Liver (tissue), 9 donors: ENCODE data around the gene JAML. TPM values are rescaled to one million over a fixed set of nuclear protein-coding genes. Genes with fewer than 3 reads are reported as not detected.

Experiments used
- DNase-seq: peaks from one replicate; pipeline ENCODE4 v3.0.0-alpha.2; 2017; ENCODE audit warnings: low spot score
- H3K27ac ChIP-seq, 2 donors: one replicate each; pipeline ENCODE4 v1.7.0; 2013; ENCODE audit warnings: inconsistent platforms in 2 of 2, low read length in 2 of 2, control low read depth in 1 of 2, low read depth in 1 of 2, mild to moderate bottlenecking in 1 of 2
- H3K27me3 ChIP-seq, 4 donors: one replicate each; pipeline versions ENCODE4 v1.6.1 to v1.7.0; 2013; ENCODE audit warnings: low read length in 3 of 4, inconsistent platforms in 1 of 4, mild to moderate bottlenecking in 1 of 4, moderate library complexity in 1 of 4; ENCODE audit not compliant: control insufficient read depth in 4 of 4, insufficient read depth in 4 of 4
- H3K36me3 ChIP-seq, 4 donors: one replicate each; pipeline versions ENCODE4 v1.6.1 to v1.7.0; 2013; ENCODE audit warnings: low read length in 3 of 4, mild to moderate bottlenecking in 3 of 4, low read depth in 1 of 4, moderate library complexity in 1 of 4; ENCODE audit not compliant: control insufficient read depth in 4 of 4, insufficient read depth in 3 of 4
- H3K4me1 ChIP-seq, 4 donors: one replicate each; pipeline versions ENCODE4 v1.6.1 to v1.7.0; 2013; ENCODE audit warnings: low read length in 3 of 4, mild to moderate bottlenecking in 3 of 4, moderate library complexity in 1 of 4; ENCODE audit not compliant: control insufficient read depth in 4 of 4, insufficient read depth in 4 of 4
- H3K4me3 ChIP-seq, 3 donors: one replicate each; pipeline versions ENCODE4 v1.6.1 to v1.7.0; 2013; ENCODE audit warnings: low read length in 3 of 3, control low read depth in 1 of 3, low read depth in 1 of 3, mild to moderate bottlenecking in 1 of 3
- H3K9ac ChIP-seq, 2 donors: one replicate each; pipeline ENCODE4 v1.7.0; 2013; ENCODE audit warnings: low read length in 2 of 2, mild to moderate bottlenecking in 2 of 2, moderate library complexity in 2 of 2, control low read depth in 1 of 2, low read depth in 1 of 2
- H3K9me3 ChIP-seq, 4 donors: one replicate each; pipeline versions ENCODE4 v1.6.1 to v1.7.0; 2013; ENCODE audit warnings: low read length in 3 of 4; ENCODE audit not compliant: control insufficient read depth in 4 of 4
- EGR1 ChIP-seq, 2 donors: IDR thresholded peaks; 2 replicates each; pipeline ENCODE4 v1.6.1; 2016 to 2018; ENCODE audit warnings: antibody characterized with exemption in 2 of 2, low read depth in 2 of 2
- FOXA1 ChIP-seq: IDR thresholded peaks from 2 replicates; pipeline ENCODE4 v1.6.1; 2016; ENCODE audit warnings: antibody characterized with exemption
- FOXA2 ChIP-seq: IDR thresholded peaks from 2 replicates; pipeline ENCODE4 v1.6.1; 2016; ENCODE audit warnings: antibody characterized with exemption
- GABPA ChIP-seq, 2 donors: IDR thresholded peaks in 1 of 2; conservative IDR thresholded peaks in 1 of 2; 2 replicates each; pipeline ENCODE4 v1.6.1; 2016; ENCODE audit warnings: antibody characterized with exemption in 2 of 2, mild to moderate bottlenecking in 1 of 2, moderate library complexity in 1 of 2
- HNF4A ChIP-seq, 2 donors: conservative IDR thresholded peaks; 2 replicates each; pipeline ENCODE4 v1.6.1; 2016; ENCODE audit warnings: antibody characterized with exemption in 2 of 2, mild to moderate bottlenecking in 2 of 2
- HNF4G ChIP-seq: IDR thresholded peaks from 2 replicates; pipeline ENCODE4 v1.6.1; 2016; ENCODE audit warnings: antibody characterized with exemption
- JUND ChIP-seq, 2 donors: IDR thresholded peaks; 2 replicates each; pipeline ENCODE4 v1.6.1; 2016; ENCODE audit warnings: antibody characterized with exemption in 2 of 2
- RAD21 ChIP-seq, 2 donors: IDR thresholded peaks; 2 replicates each; pipeline ENCODE4 v1.6.1; 2016; ENCODE audit warnings: antibody characterized with exemption in 2 of 2, mild to moderate bottlenecking in 2 of 2
- RXRA ChIP-seq, 2 donors: IDR thresholded peaks; 2 replicates each; pipeline ENCODE4 v1.6.1; 2017 to 2018; ENCODE audit warnings: antibody characterized with exemption in 2 of 2, mild to moderate bottlenecking in 1 of 2
- SP1 ChIP-seq: IDR thresholded peaks from 2 replicates; pipeline ENCODE4 v1.6.1; 2018; ENCODE audit warnings: antibody characterized with exemption, mild to moderate bottlenecking
- TAF1 ChIP-seq: conservative IDR thresholded peaks from 2 replicates; pipeline ENCODE4 v1.6.1; 2016; ENCODE audit warnings: antibody characterized with exemption, mild to moderate bottlenecking
- YY1 ChIP-seq: IDR thresholded peaks from 2 replicates; pipeline ENCODE4 v1.6.1; 2016; ENCODE audit warnings: antibody characterized with exemption, mild to moderate bottlenecking
- WGBS: extraction: QIAGEN DNeasy Blood & Tissue Kit; methylation state at CpG from one replicate; pipeline ENCODE4 v1.1.7; 2013; 5-methylcytosine and 5-hydroxymethylcytosine counted together
- polyA plus RNA-seq, 2 donors: library from polyadenylated mRNA; stranded (reverse) in 1 of 2; unstranded in 1 of 2; fragments of 200-250 nt in 1 of 2; fragments of >200 nt in 1 of 2; fragmentation: Nextera tagmentation in 1 of 2; extraction: Ambion mirVana in 1 of 2; gene quantifications; one replicate each; pipeline versions ENCODE4 v1.2.1 to v1.2.3, GENCODE V29; 2013 to 2015
- total RNA-seq, 2 donors: library from RNA; depleted of rRNA; stranded (reverse); fragments of >200 nt; gene quantifications; one replicate each; pipeline ENCODE4 v1.2.3, GENCODE V29; 2014
- TF ChIP-seq, protein P1 (sequence below): IDR thresholded peaks from 2 replicates; pipeline ENCODE4 v1.6.1; 2016; ENCODE audit warnings: antibody characterized with exemption, mild to moderate bottlenecking
- TF ChIP-seq, protein P2 (sequence below): IDR thresholded peaks from 2 replicates; pipeline ENCODE4 v1.6.1; 2016; ENCODE audit warnings: antibody characterized with exemption
- TF ChIP-seq, protein P3 (sequence below): fragments of 150-350 bp; IDR thresholded peaks from 2 replicates; pipeline ENCODE4 v1.5.1; 2017; ENCODE audit warnings: improper control_type of control experiment, low read depth, low read length; ENCODE audit not compliant: missing input control
- TF ChIP-seq, protein P4 (sequence below): IDR thresholded peaks from 2 replicates; pipeline ENCODE4 v1.6.1; 2016; ENCODE audit warnings: antibody characterized with exemption
- TF ChIP-seq, protein P5 (sequence below): IDR thresholded peaks from 2 replicates; pipeline ENCODE4 v1.6.1; 2016; ENCODE audit warnings: antibody characterized with exemption
- donor health status: healthy.
- donor health status: healthy.
- donor health status: healthy.
- donor health status: healthy.
- donor health status: healthy.

The JAML gene
- total and polyA plus RNA-seq, 4 donors = 2.2 to 13.5 (median 6.5) TPM

DNA sequence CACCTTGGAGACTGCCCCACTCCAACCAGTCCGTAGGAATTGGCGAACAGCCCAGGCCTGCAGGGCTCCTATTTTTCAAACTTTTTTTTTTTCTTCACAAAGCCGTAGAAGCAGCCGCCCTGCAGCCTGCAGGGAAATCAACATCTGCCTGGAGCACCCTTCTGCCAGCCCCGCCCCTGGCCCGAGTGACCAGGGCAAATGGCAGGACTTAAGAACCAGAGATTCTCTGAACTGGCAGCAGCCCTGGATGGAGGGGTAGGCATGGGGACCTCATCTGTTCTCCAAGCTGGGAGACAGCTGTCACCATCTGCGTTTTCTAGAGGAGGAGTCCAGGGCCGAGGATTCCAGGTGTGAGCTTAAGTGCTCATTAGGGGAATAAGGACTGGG lies 53.9 kb downstream of the JAML start:
- Histone ChIP-seq H3K9ac (no peak overlapping the region), H3K27ac (no peak overlapping the region), H3K9me3 (no peaks in the 10 kb centered on the region), H3K27me3 (no peaks in the 10 kb centered on the region), H3K36me3 (no peaks in the 10 kb centered on the region), H3K4me3 (no peak overlapping the region), H3K4me1 (peaks cover 0 to 10% (median 5%) of the 10 kb centered on the region in 4 donors)
- TF ChIP-seq, protein P1, sequence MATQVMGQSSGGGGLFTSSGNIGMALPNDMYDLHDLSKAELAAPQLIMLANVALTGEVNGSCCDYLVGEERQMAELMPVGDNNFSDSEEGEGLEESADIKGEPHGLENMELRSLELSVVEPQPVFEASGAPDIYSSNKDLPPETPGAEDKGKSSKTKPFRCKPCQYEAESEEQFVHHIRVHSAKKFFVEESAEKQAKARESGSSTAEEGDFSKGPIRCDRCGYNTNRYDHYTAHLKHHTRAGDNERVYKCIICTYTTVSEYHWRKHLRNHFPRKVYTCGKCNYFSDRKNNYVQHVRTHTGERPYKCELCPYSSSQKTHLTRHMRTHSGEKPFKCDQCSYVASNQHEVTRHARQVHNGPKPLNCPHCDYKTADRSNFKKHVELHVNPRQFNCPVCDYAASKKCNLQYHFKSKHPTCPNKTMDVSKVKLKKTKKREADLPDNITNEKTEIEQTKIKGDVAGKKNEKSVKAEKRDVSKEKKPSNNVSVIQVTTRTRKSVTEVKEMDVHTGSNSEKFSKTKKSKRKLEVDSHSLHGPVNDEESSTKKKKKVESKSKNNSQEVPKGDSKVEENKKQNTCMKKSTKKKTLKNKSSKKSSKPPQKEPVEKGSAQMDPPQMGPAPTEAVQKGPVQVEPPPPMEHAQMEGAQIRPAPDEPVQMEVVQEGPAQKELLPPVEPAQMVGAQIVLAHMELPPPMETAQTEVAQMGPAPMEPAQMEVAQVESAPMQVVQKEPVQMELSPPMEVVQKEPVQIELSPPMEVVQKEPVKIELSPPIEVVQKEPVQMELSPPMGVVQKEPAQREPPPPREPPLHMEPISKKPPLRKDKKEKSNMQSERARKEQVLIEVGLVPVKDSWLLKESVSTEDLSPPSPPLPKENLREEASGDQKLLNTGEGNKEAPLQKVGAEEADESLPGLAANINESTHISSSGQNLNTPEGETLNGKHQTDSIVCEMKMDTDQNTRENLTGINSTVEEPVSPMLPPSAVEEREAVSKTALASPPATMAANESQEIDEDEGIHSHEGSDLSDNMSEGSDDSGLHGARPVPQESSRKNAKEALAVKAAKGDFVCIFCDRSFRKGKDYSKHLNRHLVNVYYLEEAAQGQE = no peak
- TF ChIP-seq EGR1 (IDR thresholded peaks at IDR 0.05; ENCODE audit: low read depth in 2 of 2) = no peak
- TF ChIP-seq, protein P2, sequence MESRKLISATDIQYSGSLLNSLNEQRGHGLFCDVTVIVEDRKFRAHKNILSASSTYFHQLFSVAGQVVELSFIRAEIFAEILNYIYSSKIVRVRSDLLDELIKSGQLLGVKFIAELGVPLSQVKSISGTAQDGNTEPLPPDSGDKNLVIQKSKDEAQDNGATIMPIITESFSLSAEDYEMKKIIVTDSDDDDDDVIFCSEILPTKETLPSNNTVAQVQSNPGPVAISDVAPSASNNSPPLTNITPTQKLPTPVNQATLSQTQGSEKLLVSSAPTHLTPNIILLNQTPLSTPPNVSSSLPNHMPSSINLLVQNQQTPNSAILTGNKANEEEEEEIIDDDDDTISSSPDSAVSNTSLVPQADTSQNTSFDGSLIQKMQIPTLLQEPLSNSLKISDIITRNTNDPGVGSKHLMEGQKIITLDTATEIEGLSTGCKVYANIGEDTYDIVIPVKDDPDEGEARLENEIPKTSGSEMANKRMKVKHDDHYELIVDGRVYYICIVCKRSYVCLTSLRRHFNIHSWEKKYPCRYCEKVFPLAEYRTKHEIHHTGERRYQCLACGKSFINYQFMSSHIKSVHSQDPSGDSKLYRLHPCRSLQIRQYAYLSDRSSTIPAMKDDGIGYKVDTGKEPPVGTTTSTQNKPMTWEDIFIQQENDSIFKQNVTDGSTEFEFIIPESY = no peak
- TF ChIP-seq JUND (IDR thresholded peaks at IDR 0.05) = no peak
- TF ChIP-seq FOXA2 = no peak
- no peak for TF ChIP-seq RAD21 (IDR thresholded peaks at IDR 0.05)
- TF ChIP-seq HNF4G = no peak
- TF ChIP-seq SP1 = no peak
- TF ChIP-seq, protein P3, sequence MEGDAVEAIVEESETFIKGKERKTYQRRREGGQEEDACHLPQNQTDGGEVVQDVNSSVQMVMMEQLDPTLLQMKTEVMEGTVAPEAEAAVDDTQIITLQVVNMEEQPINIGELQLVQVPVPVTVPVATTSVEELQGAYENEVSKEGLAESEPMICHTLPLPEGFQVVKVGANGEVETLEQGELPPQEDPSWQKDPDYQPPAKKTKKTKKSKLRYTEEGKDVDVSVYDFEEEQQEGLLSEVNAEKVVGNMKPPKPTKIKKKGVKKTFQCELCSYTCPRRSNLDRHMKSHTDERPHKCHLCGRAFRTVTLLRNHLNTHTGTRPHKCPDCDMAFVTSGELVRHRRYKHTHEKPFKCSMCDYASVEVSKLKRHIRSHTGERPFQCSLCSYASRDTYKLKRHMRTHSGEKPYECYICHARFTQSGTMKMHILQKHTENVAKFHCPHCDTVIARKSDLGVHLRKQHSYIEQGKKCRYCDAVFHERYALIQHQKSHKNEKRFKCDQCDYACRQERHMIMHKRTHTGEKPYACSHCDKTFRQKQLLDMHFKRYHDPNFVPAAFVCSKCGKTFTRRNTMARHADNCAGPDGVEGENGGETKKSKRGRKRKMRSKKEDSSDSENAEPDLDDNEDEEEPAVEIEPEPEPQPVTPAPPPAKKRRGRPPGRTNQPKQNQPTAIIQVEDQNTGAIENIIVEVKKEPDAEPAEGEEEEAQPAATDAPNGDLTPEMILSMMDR = no peak
- TF ChIP-seq RXRA (IDR thresholded peaks at IDR 0.05) = no peak
- no peak for TF ChIP-seq TAF1
- no peak for TF ChIP-seq HNF4A (conservative IDR thresholded peaks at IDR 0.05)
- TF ChIP-seq, protein P4, sequence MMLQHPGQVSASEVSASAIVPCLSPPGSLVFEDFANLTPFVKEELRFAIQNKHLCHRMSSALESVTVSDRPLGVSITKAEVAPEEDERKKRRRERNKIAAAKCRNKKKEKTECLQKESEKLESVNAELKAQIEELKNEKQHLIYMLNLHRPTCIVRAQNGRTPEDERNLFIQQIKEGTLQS = no peak
- no peak for TF ChIP-seq FOXA1
- no peak for TF ChIP-seq YY1
- no peak for TF ChIP-seq GABPA (IDR thresholded peaks at IDR 0.05 in 1 of 2, conservative IDR thresholded peaks at IDR 0.05 in 1 of 2)
- TF ChIP-seq, protein P5, sequence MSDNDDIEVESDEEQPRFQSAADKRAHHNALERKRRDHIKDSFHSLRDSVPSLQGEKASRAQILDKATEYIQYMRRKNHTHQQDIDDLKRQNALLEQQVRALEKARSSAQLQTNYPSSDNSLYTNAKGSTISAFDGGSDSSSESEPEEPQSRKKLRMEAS = no peak
- 53% methylated on average over 8 of the region's 8 CpGs for WGBS
- no peak for DNase-seq

DNA sequence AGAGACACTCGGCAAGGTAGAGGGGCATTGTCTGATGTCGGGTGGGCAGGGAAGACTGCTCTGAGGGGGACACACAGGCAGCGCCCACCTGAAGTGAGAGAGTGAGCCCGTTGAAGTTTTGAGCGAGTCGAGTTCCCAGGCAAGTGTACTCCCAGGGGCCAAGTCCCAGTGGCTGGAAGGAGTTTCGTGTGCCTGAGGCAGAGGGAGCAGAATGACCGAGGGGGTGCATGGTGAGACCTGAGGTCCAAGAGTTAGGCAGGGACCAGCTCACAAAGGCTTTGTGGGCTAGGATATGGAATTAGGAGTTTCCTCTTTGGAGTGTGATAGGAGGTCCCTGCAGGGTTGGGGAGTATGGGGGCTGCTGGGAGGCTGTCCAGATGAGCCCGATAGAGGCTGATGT lies 54.6 kb downstream of the JAML start:
- no peaks in the 10 kb centered on the region for H3K27me3 ChIP-seq
- no peak overlapping the region for H3K4me3 ChIP-seq
- DNase-seq = no peak
- no peak overlapping the region for H3K27ac ChIP-seq
- TF ChIP-seq, protein P4 = no peak
- TF ChIP-seq JUND (IDR thresholded peaks at IDR 0.05) (no peak), SP1 (no peak), YY1 (no peak)
- peaks cover 0 to 9% (median 3%) of the 10 kb centered on the region in 4 donors for H3K4me1 ChIP-seq
- no peaks in the 10 kb centered on the region for H3K9me3 ChIP-seq
- 82% methylated on average over 9 of the region's 9 CpGs for WGBS
- H3K9ac ChIP-seq = no peak overlapping the region
- no peaks in the 10 kb centered on the region for H3K36me3 ChIP-seq
